A673 (cell line): Measurements from ENCODE around the gene C6orf52. TPM values are rescaled to one million over a fixed set of nuclear protein-coding genes. Genes with fewer than 3 reads are reported as not detected.

Source experiments
- BruUV-seq: library from RNA; stranded (reverse); fragments of 400-500 nt; replicated peaks from 2 replicates; lab custom pipeline; 2021; lab: Mats Ljungman, UMichigan
- CTCF ChIA-PET: fragments of 300-600 bp; sonication (Branson Sonifier 250); formaldehyde crosslinking; loops from one replicate; lab custom pipeline; 2022; ENCODE audit warnings: antibody characterized with exemption; lab: Charles Lee
- POLR2A ChIA-PET: fragments of 300-600 bp; sonication (Branson Sonifier 250); formaldehyde crosslinking; loops from one replicate; lab custom pipeline; 2022; ENCODE audit warnings: antibody characterized with exemption; ENCODE audit not compliant: low non-redundant PET; lab: Charles Lee
- DNase-seq: peaks from one replicate; pipeline ENCODE4 v3.0.0-alpha.2; 2015; ENCODE audit warnings: low spot score
- H3K27ac ChIP-seq: fragments of 200-600 bp; sonication (generic); 2 replicates; pipeline ENCODE4 v1.5.1; 2016; ENCODE audit warnings: mixed run types, low read depth, mild to moderate bottlenecking, mixed read lengths, antibody characterized with exemption, low read length; ENCODE audit not compliant: poor library complexity, severe bottlenecking
- H3K27me3 ChIP-seq: fragments of 200-600 bp; sonication (generic); replicated peaks from 2 replicates; pipeline ENCODE4 v1.6.1; 2017; ENCODE audit warnings: mixed run types, low read depth, mild to moderate bottlenecking, mixed read lengths, antibody characterized with exemption, low read length; ENCODE audit not compliant: insufficient read depth, poor library complexity
- H3K36me3 ChIP-seq: fragments of 200-600 bp; sonication (generic); 2 replicates; pipeline ENCODE4 v1.6.1; 2016; ENCODE audit warnings: mixed run types, mild to moderate bottlenecking, mixed read lengths, antibody characterized with exemption, low read length; ENCODE audit not compliant: insufficient read depth, poor library complexity, severe bottlenecking
- H3K4me1 ChIP-seq: fragments of 200-600 bp; sonication (generic); 2 replicates; pipeline ENCODE4 v1.6.1; 2017; ENCODE audit warnings: mixed run types, mild to moderate bottlenecking, mixed read lengths, antibody characterized with exemption, low read length; ENCODE audit not compliant: insufficient read depth, poor library complexity, severe bottlenecking
- H3K4me3 ChIP-seq: fragments of 200-600 bp; sonication (generic); 2 replicates; pipeline ENCODE4 v1.5.1; 2016; ENCODE audit warnings: low read depth, mixed run types, mild to moderate bottlenecking, mixed read lengths, low read length; ENCODE audit not compliant: poor library complexity, severe bottlenecking
- H3K9me3 ChIP-seq: fragments of 200-600 bp; sonication (generic); 2 replicates; pipeline ENCODE4 v1.6.1; 2016; ENCODE audit warnings: mixed run types, low read depth, mild to moderate bottlenecking, mixed read lengths, antibody characterized with exemption, low read length; ENCODE audit not compliant: poor library complexity, severe bottlenecking
- EZH2 ChIP-seq: fragments of 200-600 bp; sonication (generic); IDR thresholded peaks from 2 replicates; pipeline ENCODE4 v1.6.1; 2017; ENCODE audit warnings: borderline replicate concordance, low read depth, mild to moderate bottlenecking, mixed read lengths, antibody characterized with exemption, low read length; ENCODE audit not compliant: poor library complexity, severe bottlenecking
- intact Hi-C: fragments of 100-400 bp; cut with micrococcal nuclease; formaldehyde crosslinking; loops from one replicate; pipeline ENCODE4 v1.10.0; 2022; ENCODE audit not compliant: unreplicated experiment
- total RNA-seq: library from RNA; stranded (reverse); gene quantifications from 2 replicates; pipeline ENCODE4 v1.2.3, GENCODE V29; 2021
- TF ChIP-seq, protein P1 (sequence below): fragments of 300-800, 200-600 bp; sonication (generic); conservative IDR thresholded peaks from 2 replicates; pipeline ENCODE4 v1.5.1; 2017; ENCODE audit warnings: low read depth, mild to moderate bottlenecking, antibody characterized with exemption, low read length, moderate library complexity, mixed read lengths

C6orf52 gene
- total RNA-seq, 1 experiment from 2014 or later: 0.69 TPM

DNA sequence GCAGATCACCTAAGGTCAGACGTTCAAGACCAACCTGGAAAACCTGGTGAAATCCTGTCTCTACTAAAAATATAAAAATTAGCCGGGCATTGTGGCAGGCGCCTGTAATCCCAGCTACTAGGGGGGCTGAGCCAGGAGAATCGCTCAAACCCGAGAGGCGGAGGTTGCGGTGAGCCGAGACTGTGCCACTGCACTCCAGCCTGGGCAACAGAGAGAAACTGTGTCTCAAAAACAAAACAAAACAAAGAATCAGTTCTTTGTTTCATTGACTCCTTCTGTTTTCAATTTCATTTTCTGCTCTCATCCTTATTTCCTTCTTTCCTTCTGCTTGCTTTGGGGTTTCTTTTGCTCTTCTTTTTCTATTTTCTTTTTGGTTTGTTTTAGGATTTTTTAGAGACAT is 19.5 kb upstream of the C6orf52 start:
- Histone ChIP-seq H3K9me3 (peaks cover 4% of the 10 kb centered on the region), H3K27ac (no peak overlapping the region), H3K36me3 (peaks cover 13% of the 10 kb centered on the region), H3K4me1 (no peaks in the 10 kb centered on the region), H3K27me3 (no peaks in the 10 kb centered on the region), H3K4me3 (no peak overlapping the region)
- CTCF ChIA-PET: no interaction called here
- DNase-seq: no peak
- BruUV-seq: no TSS peak
- intact Hi-C loops: no loop called here
- TF ChIP-seq, protein P1, sequence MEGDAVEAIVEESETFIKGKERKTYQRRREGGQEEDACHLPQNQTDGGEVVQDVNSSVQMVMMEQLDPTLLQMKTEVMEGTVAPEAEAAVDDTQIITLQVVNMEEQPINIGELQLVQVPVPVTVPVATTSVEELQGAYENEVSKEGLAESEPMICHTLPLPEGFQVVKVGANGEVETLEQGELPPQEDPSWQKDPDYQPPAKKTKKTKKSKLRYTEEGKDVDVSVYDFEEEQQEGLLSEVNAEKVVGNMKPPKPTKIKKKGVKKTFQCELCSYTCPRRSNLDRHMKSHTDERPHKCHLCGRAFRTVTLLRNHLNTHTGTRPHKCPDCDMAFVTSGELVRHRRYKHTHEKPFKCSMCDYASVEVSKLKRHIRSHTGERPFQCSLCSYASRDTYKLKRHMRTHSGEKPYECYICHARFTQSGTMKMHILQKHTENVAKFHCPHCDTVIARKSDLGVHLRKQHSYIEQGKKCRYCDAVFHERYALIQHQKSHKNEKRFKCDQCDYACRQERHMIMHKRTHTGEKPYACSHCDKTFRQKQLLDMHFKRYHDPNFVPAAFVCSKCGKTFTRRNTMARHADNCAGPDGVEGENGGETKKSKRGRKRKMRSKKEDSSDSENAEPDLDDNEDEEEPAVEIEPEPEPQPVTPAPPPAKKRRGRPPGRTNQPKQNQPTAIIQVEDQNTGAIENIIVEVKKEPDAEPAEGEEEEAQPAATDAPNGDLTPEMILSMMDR: no peak
- TF ChIP-seq EZH2: no peak
- POLR2A ChIA-PET: no interaction called here

DNA sequence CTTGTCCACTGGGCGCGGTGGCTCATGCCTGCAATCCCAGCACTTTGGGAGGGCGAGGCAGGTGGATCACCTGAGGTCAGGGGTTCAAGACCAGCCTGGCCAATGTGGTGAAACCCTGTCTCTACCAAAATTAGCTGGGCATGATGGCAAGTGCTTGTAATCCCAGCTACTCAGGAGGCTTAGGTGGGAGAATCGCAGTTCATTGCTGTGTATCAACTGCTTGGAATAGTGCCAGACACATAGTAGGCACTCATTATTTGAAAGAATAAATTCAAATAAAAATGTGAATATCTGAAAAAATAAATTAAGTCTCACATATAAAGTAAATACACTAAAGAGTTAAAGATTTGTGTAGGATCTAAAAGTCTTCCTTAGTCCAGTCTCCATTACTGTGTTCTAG is 2.2 kb upstream of the C6orf52 start:
- no peaks in the 10 kb centered on the region for H3K27me3 ChIP-seq
- intact Hi-C loops: no loop called here
- no peak overlapping the region for H3K27ac ChIP-seq
- no TSS peak for BruUV-seq
- H3K9me3 ChIP-seq: no peaks in the 10 kb centered on the region
- no peak for DNase-seq
- peaks cover 7% of the 10 kb centered on the region for H3K4me1 ChIP-seq
- no peak for TF ChIP-seq EZH2
- TF ChIP-seq, protein P1: no peak
- H3K4me3 ChIP-seq: no peak overlapping the region
- CTCF ChIA-PET: no interaction called here
- POLR2A ChIA-PET: no interaction called here
- peaks cover 28% of the 10 kb centered on the region for H3K36me3 ChIP-seq

GRCh38 chr6:10695086-10695657 is 756 bp upstream of the C6orf52 start:
- no peak for DNase-seq
- ChIA-PET POLR2A (interaction anchor here (0.6 to 0.7 kb wide), 3 partner anchors 29 to 169 kb away, joined by 4 to 12 read pairs (median 8); no protein-coding TSS in a partner anchor), CTCF (interaction anchor here (0.6 kb wide), 1 partner anchor 64 kb away, joined by 5 read pairs; no protein-coding TSS in a partner anchor)
- Histone ChIP-seq H3K27me3 (no peaks in the 10 kb centered on the region), H3K9me3 (no peaks in the 10 kb centered on the region), H3K4me3 (peak overlapping the region; percentile 66), H3K27ac (peak overlapping the region; percentile 99), H3K36me3 (peaks cover 23% of the 10 kb centered on the region), H3K4me1 (peaks cover 7% of the 10 kb centered on the region)
- BruUV-seq: TSS peak; percentile 81
- TF ChIP-seq, protein P1: no peak
- TF ChIP-seq EZH2: no peak
- intact Hi-C loops: no loop called here
